ENCODE results near the gene CCDC73. TPM values are rescaled to one million over a fixed set of nuclear protein-coding genes. Genes with fewer than 3 reads are reported as not detected.
A peak's percentile ranks its signal among the peaks of the same experiment; 100 is the strongest.

Gene CCDC73
- total and polyA plus RNA-seq, 10 of the 15 experiments (the other 5 are each of a cell fraction or from before 2014, with no cell fraction given), result 0.05 to 0.57 (median 0.14) TPM

DNA sequence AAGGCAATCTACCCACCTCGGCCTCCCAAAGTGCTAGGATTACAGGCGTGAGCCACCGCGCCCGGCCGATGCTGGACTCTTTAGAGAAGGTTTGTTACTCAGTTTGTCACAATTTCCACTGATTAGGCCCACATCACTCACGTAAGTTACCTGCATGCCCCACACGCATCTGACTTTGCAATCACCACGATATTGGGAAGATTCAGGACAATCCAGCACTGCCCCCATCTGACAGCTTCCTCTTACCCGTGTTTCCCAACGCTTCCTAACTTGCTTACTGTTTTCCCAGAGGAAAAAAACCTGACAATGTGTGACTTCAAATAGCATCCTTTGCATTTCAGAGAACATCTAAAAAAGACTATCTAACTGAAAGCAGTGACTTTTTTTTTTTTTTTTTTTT lies 232.6 kb downstream of the CCDC73 start:
- TF ChIP-seq, protein P1, sequence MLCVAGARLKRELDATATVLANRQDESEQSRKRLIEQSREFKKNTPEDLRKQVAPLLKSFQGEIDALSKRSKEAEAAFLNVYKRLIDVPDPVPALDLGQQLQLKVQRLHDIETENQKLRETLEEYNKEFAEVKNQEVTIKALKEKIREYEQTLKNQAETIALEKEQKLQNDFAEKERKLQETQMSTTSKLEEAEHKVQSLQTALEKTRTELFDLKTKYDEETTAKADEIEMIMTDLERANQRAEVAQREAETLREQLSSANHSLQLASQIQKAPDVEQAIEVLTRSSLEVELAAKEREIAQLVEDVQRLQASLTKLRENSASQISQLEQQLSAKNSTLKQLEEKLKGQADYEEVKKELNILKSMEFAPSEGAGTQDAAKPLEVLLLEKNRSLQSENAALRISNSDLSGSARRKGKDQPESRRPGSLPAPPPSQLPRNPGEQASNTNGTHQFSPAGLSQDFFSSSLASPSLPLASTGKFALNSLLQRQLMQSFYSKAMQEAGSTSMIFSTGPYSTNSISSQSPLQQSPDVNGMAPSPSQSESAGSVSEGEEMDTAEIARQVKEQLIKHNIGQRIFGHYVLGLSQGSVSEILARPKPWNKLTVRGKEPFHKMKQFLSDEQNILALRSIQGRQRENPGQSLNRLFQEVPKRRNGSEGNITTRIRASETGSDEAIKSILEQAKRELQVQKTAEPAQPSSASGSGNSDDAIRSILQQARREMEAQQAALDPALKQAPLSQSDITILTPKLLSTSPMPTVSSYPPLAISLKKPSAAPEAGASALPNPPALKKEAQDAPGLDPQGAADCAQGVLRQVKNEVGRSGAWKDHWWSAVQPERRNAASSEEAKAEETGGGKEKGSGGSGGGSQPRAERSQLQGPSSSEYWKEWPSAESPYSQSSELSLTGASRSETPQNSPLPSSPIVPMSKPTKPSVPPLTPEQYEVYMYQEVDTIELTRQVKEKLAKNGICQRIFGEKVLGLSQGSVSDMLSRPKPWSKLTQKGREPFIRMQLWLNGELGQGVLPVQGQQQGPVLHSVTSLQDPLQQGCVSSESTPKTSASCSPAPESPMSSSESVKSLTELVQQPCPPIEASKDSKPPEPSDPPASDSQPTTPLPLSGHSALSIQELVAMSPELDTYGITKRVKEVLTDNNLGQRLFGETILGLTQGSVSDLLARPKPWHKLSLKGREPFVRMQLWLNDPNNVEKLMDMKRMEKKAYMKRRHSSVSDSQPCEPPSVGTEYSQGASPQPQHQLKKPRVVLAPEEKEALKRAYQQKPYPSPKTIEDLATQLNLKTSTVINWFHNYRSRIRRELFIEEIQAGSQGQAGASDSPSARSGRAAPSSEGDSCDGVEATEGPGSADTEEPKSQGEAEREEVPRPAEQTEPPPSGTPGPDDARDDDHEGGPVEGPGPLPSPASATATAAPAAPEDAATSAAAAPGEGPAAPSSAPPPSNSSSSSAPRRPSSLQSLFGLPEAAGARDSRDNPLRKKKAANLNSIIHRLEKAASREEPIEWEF (IDR thresholded peaks at IDR 0.05; ENCODE audit: insufficient replicate concordance, low read depth, low read length), result no peak
- TF ChIP-seq, protein P2, sequence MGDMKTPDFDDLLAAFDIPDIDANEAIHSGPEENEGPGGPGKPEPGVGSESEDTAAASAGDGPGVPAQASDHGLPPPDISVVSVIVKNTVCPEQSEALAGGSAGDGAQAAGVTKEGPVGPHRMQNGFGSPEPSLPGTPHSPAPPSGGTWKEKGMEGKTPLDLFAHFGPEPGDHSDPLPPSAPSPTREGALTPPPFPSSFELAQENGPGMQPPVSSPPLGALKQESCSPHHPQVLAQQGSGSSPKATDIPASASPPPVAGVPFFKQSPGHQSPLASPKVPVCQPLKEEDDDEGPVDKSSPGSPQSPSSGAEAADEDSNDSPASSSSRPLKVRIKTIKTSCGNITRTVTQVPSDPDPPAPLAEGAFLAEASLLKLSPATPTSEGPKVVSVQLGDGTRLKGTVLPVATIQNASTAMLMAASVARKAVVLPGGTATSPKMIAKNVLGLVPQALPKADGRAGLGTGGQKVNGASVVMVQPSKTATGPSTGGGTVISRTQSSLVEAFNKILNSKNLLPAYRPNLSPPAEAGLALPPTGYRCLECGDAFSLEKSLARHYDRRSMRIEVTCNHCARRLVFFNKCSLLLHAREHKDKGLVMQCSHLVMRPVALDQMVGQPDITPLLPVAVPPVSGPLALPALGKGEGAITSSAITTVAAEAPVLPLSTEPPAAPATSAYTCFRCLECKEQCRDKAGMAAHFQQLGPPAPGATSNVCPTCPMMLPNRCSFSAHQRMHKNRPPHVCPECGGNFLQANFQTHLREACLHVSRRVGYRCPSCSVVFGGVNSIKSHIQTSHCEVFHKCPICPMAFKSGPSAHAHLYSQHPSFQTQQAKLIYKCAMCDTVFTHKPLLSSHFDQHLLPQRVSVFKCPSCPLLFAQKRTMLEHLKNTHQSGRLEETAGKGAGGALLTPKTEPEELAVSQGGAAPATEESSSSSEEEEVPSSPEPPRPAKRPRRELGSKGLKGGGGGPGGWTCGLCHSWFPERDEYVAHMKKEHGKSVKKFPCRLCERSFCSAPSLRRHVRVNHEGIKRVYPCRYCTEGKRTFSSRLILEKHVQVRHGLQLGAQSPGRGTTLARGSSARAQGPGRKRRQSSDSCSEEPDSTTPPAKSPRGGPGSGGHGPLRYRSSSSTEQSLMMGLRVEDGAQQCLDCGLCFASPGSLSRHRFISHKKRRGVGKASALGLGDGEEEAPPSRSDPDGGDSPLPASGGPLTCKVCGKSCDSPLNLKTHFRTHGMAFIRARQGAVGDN (IDR thresholded peaks at IDR 0.05), result no peak
- TF ChIP-seq, protein P3, sequence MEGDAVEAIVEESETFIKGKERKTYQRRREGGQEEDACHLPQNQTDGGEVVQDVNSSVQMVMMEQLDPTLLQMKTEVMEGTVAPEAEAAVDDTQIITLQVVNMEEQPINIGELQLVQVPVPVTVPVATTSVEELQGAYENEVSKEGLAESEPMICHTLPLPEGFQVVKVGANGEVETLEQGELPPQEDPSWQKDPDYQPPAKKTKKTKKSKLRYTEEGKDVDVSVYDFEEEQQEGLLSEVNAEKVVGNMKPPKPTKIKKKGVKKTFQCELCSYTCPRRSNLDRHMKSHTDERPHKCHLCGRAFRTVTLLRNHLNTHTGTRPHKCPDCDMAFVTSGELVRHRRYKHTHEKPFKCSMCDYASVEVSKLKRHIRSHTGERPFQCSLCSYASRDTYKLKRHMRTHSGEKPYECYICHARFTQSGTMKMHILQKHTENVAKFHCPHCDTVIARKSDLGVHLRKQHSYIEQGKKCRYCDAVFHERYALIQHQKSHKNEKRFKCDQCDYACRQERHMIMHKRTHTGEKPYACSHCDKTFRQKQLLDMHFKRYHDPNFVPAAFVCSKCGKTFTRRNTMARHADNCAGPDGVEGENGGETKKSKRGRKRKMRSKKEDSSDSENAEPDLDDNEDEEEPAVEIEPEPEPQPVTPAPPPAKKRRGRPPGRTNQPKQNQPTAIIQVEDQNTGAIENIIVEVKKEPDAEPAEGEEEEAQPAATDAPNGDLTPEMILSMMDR (IDR thresholded peaks at IDR 0.05 in 2 of 3, conservative IDR thresholded peaks at IDR 0.05 in 1 of 3; ENCODE audit: control insufficient read depth in 2 of 3, extremely low read depth in 1 of 3, insufficient read depth in 1 of 3, low read depth in 3 of 3, low read length in 3 of 3), result peak in 1 of 3 experiments; percentile 36; a peak in 2 of 6 replicates
- no peak for TF ChIP-seq POLR2AphosphoS5 (IDR thresholded peaks at IDR 0.05; ENCODE audit: low read length)
- TF ChIP-seq, protein P4, sequence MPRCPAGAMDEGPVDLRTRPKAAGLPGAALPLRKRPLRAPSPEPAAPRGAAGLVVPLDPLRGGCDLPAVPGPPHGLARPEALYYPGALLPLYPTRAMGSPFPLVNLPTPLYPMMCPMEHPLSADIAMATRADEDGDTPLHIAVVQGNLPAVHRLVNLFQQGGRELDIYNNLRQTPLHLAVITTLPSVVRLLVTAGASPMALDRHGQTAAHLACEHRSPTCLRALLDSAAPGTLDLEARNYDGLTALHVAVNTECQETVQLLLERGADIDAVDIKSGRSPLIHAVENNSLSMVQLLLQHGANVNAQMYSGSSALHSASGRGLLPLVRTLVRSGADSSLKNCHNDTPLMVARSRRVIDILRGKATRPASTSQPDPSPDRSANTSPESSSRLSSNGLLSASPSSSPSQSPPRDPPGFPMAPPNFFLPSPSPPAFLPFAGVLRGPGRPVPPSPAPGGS (IDR thresholded peaks at IDR 0.05; ENCODE audit: borderline replicate concordance, insufficient read depth, low read depth, low read length, poor library complexity, severe bottlenecking), result no peak
- Histone ChIP-seq H3K27ac (ENCODE audit: control insufficient read depth, insufficient read depth) (no peak overlapping the region), H3K4me1 (ENCODE audit: control insufficient read depth, insufficient read depth, low read length) (no peaks in the 10 kb centered on the region), H3K27me3 (replicated peaks in 1 of 2; ENCODE audit: control insufficient read depth in 2 of 2, insufficient read depth in 2 of 2, low read length in 1 of 2) (no peaks in the 10 kb centered on the region), H3K4me3 (no peak overlapping the region), H4K20me1 (ENCODE audit: control insufficient read depth, insufficient read depth) (no peaks in the 10 kb centered on the region), H2AFZ (ENCODE audit: control insufficient read depth, low read depth, low read length) (no peak overlapping the region), H3K79me2 (ENCODE audit: control insufficient read depth, insufficient read depth, low read length) (no peaks in the 10 kb centered on the region), H3K9ac (ENCODE audit: control insufficient read depth, insufficient read depth, low read length) (no peak overlapping the region), H3K36me3 (ENCODE audit: control insufficient read depth in 2 of 2, insufficient read depth in 2 of 2, low read length in 1 of 2) (no peaks in the 10 kb centered on the region), H3K4me2 (ENCODE audit: control insufficient read depth, insufficient read depth) (no peak overlapping the region), H3K9me3 (replicated peaks; ENCODE audit: control insufficient read depth, insufficient read depth, low read length) (no peaks in the 10 kb centered on the region)
- in situ Hi-C loops (cut with MboI), result no loop called here
- FAIRE-seq (no peak), ATAC-seq (no peak), DNase-seq (ENCODE audit: low read depth, low spot score) (no peak)
- ChIA-PET POLR2A (interaction anchor here (0.6 kb wide), 1 partner anchor 35 kb away, joined by 3 read pairs; no protein-coding TSS in a partner anchor), SMC1A (ENCODE audit: uncharacterized antibody, unreplicated experiment) (interaction anchor here (2.3 kb wide), 1 partner anchor 10 kb away, joined by 11 read pairs; no protein-coding TSS in a partner anchor), RAD21 (ENCODE audit: unreplicated experiment) (interaction anchor here (1.6 kb wide), 1 partner anchor 239 kb away, joined by 4 read pairs; no protein-coding TSS in a partner anchor), CTCF (interaction anchor here (0.8 to 2.1 kb wide), 5 partner anchors 10 to 242 kb away, joined by 3 to 14 read pairs (median 3); no protein-coding TSS in a partner anchor)
- no TSS peak for BruUV-seq (replicated peaks)
- intact Hi-C loops (cut with micrococcal nuclease; ENCODE audit: unreplicated experiment), result loop anchor here (10.0 kb wide), 1 partner anchor 117 kb away; no protein-coding TSS in a partner anchor
- WGBS (ENCODE audit: insufficient coverage, insufficient replicate concordance, low lambda C conversion rate, missing lambda C conversion rate), result 77% methylated on average over 11 of the region's 11 CpGs

Measured in GM12878 (cell line).